ENCODE measurements around the gene ABI3BP. TPM values are rescaled to one million over a fixed set of nuclear protein-coding genes. Genes with fewer than 3 reads are reported as not detected.

ABI3BP gene
- total RNA-seq, 1 experiment from 2014 or later: 0.74 TPM

DNA sequence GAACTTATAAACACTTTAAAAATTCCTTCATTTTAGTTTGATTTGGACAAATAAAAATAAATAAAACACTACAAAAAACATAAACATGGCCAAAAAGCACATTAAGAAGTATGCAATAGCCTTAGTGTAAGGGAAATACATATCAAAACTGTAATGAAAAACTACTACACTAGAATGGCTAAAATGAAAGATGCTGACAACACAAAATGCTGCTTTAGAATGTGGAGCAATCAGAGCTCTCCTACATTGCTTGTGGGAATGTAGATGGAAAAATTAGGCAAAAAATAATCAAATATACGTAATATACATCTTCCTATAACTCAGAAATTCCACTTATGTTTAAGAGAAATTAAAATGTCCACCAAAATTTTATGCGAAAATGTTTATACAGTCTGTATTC is 96.2 kb downstream of the ABI3BP start (continued):
- TF ChIP-seq, protein P1, sequence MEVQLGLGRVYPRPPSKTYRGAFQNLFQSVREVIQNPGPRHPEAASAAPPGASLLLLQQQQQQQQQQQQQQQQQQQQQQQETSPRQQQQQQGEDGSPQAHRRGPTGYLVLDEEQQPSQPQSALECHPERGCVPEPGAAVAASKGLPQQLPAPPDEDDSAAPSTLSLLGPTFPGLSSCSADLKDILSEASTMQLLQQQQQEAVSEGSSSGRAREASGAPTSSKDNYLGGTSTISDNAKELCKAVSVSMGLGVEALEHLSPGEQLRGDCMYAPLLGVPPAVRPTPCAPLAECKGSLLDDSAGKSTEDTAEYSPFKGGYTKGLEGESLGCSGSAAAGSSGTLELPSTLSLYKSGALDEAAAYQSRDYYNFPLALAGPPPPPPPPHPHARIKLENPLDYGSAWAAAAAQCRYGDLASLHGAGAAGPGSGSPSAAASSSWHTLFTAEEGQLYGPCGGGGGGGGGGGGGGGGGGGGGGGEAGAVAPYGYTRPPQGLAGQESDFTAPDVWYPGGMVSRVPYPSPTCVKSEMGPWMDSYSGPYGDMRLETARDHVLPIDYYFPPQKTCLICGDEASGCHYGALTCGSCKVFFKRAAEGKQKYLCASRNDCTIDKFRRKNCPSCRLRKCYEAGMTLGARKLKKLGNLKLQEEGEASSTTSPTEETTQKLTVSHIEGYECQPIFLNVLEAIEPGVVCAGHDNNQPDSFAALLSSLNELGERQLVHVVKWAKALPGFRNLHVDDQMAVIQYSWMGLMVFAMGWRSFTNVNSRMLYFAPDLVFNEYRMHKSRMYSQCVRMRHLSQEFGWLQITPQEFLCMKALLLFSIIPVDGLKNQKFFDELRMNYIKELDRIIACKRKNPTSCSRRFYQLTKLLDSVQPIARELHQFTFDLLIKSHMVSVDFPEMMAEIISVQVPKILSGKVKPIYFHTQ (CRISPR knock-in tag; IDR thresholded peaks at IDR 0.05): no peak

DNA sequence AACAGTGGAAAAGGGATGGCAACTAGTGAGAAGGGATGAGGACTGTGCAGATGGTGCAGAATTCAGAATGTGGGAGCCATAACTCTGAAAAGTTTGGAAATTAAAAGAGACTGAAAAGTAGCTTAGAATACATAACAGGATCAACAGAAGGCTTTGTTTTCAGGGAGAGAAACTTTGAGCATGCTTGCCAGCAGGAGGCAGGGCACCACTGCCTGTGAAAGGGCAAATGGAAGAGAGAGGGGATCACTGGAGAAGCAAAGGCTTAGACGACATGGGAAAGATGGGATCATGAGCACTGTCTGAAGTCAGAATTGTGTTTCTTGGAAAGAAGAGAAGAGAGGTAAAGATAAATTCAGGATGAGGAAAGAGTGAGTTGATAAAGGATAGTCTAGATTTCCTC is 99.6 kb downstream of the ABI3BP start:
- Mint-ChIP-seq H3K4me1 (peaks cover 7% of the 10 kb centered on the region), H3K27me3 (ENCODE audit: low read depth) (no peaks in the 10 kb centered on the region), H3K36me3 (no peaks in the 10 kb centered on the region), H3K27ac (no peak overlapping the region), H3K4me3 (no peak overlapping the region), H3K9me3 (no peaks in the 10 kb centered on the region)
- DNase-seq (ENCODE audit: low spot score) (peak; percentile 65), ATAC-seq (peak; percentile 85)
- TF ChIP-seq, protein P2, sequence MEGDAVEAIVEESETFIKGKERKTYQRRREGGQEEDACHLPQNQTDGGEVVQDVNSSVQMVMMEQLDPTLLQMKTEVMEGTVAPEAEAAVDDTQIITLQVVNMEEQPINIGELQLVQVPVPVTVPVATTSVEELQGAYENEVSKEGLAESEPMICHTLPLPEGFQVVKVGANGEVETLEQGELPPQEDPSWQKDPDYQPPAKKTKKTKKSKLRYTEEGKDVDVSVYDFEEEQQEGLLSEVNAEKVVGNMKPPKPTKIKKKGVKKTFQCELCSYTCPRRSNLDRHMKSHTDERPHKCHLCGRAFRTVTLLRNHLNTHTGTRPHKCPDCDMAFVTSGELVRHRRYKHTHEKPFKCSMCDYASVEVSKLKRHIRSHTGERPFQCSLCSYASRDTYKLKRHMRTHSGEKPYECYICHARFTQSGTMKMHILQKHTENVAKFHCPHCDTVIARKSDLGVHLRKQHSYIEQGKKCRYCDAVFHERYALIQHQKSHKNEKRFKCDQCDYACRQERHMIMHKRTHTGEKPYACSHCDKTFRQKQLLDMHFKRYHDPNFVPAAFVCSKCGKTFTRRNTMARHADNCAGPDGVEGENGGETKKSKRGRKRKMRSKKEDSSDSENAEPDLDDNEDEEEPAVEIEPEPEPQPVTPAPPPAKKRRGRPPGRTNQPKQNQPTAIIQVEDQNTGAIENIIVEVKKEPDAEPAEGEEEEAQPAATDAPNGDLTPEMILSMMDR (IDR thresholded peaks at IDR 0.05): peak; percentile 43; the same call in 1 of the 2 replicates
- TF ChIP-seq, protein P3, sequence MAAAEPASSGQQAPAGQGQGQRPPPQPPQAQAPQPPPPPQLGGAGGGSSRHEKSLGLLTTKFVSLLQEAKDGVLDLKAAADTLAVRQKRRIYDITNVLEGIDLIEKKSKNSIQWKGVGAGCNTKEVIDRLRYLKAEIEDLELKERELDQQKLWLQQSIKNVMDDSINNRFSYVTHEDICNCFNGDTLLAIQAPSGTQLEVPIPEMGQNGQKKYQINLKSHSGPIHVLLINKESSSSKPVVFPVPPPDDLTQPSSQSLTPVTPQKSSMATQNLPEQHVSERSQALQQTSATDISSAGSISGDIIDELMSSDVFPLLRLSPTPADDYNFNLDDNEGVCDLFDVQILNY (CRISPR knock-in tag; IDR thresholded peaks at IDR 0.05): no peak
- TF ChIP-seq, protein P4, sequence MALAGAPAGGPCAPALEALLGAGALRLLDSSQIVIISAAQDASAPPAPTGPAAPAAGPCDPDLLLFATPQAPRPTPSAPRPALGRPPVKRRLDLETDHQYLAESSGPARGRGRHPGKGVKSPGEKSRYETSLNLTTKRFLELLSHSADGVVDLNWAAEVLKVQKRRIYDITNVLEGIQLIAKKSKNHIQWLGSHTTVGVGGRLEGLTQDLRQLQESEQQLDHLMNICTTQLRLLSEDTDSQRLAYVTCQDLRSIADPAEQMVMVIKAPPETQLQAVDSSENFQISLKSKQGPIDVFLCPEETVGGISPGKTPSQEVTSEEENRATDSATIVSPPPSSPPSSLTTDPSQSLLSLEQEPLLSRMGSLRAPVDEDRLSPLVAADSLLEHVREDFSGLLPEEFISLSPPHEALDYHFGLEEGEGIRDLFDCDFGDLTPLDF (CRISPR knock-in tag; IDR thresholded peaks at IDR 0.05): no peak
- CTCF ChIA-PET: interaction anchor here (0.6 to 1.6 kb wide), 15 partner anchors 9 to 489 kb away, joined by 3 to 38 read pairs (median 4); no protein-coding TSS in a partner anchor
- POLR2A ChIA-PET: interaction anchor here (1.2 kb wide), 1 partner anchor 302 kb away, joined by 3 read pairs; no protein-coding TSS in a partner anchor

DNA sequence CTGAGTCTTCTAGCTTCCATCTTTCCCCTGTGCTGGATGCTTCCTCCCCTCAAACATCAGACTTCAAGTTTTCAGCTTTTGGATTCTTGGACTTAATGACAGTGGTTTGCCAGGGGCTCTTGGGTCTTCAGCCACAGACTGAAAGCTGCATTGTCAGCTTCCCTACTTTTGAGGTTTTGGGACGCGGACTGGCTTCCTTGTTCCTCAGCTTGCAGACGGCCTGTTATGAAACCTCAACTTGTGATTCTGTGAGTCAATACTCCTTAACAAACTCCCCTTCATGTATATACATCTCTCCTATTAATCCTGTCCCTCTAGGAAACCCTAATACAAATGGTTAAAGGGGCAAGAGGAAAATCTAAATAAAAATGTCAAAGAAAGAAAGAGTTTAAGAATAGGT is 100.1 kb downstream of the ABI3BP start:
- DNase-seq (ENCODE audit: low spot score) (no peak), ATAC-seq (no peak)
- ChIA-PET POLR2A (interaction anchor here (1.2 kb wide), 1 partner anchor 303 kb away, joined by 3 read pairs; no protein-coding TSS in a partner anchor), CTCF (interaction anchor here (0.6 to 1.6 kb wide), 15 partner anchors 10 to 489 kb away, joined by 3 to 38 read pairs (median 4); no protein-coding TSS in a partner anchor)
- Mint-ChIP-seq H3K27ac (no peak overlapping the region), H3K27me3 (ENCODE audit: low read depth) (no peaks in the 10 kb centered on the region), H3K4me1 (peaks cover 7% of the 10 kb centered on the region), H3K9me3 (no peaks in the 10 kb centered on the region), H3K4me3 (no peak overlapping the region), H3K36me3 (no peaks in the 10 kb centered on the region)
- TF ChIP-seq, protein P5, sequence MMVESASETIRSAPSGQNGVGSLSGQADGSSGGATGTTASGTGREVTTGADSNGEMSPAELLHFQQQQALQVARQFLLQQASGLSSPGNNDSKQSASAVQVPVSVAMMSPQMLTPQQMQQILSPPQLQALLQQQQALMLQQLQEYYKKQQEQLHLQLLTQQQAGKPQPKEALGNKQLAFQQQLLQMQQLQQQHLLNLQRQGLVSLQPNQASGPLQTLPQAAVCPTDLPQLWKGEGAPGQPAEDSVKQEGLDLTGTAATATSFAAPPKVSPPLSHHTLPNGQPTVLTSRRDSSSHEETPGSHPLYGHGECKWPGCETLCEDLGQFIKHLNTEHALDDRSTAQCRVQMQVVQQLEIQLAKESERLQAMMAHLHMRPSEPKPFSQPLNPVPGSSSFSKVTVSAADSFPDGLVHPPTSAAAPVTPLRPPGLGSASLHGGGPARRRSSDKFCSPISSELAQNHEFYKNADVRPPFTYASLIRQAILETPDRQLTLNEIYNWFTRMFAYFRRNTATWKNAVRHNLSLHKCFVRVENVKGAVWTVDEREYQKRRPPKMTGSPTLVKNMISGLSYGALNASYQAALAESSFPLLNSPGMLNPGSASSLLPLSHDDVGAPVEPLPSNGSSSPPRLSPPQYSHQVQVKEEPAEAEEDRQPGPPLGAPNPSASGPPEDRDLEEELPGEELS (CRISPR knock-in tag; IDR thresholded peaks at IDR 0.05): no peak
- TF ChIP-seq ZNF416 (CRISPR knock-in tag; IDR thresholded peaks at IDR 0.05) (no peak), KAT7 (CRISPR knock-in tag; IDR thresholded peaks at IDR 0.05; ENCODE audit: borderline replicate concordance) (no peak), HMGA2 (CRISPR knock-in tag; IDR thresholded peaks at IDR 0.05) (no peak), ETV6 (CRISPR knock-in tag; IDR thresholded peaks at IDR 0.05) (no peak), FOXJ3 (CRISPR knock-in tag; IDR thresholded peaks at IDR 0.05; ENCODE audit: borderline replicate concordance) (no peak), NFATC4 (CRISPR knock-in tag; IDR thresholded peaks at IDR 0.05) (no peak), PRRX2 (CRISPR knock-in tag; IDR thresholded peaks at IDR 0.05) (no peak), SOX15 (CRISPR knock-in tag; IDR thresholded peaks at IDR 0.05) (no peak)
- TF ChIP-seq, protein P1 (CRISPR knock-in tag; IDR thresholded peaks at IDR 0.05): no peak
- TF ChIP-seq, protein P6, sequence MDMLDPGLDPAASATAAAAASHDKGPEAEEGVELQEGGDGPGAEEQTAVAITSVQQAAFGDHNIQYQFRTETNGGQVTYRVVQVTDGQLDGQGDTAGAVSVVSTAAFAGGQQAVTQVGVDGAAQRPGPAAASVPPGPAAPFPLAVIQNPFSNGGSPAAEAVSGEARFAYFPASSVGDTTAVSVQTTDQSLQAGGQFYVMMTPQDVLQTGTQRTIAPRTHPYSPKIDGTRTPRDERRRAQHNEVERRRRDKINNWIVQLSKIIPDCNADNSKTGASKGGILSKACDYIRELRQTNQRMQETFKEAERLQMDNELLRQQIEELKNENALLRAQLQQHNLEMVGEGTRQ (CRISPR knock-in tag; IDR thresholded peaks at IDR 0.05): no peak
- TF ChIP-seq, protein P7, sequence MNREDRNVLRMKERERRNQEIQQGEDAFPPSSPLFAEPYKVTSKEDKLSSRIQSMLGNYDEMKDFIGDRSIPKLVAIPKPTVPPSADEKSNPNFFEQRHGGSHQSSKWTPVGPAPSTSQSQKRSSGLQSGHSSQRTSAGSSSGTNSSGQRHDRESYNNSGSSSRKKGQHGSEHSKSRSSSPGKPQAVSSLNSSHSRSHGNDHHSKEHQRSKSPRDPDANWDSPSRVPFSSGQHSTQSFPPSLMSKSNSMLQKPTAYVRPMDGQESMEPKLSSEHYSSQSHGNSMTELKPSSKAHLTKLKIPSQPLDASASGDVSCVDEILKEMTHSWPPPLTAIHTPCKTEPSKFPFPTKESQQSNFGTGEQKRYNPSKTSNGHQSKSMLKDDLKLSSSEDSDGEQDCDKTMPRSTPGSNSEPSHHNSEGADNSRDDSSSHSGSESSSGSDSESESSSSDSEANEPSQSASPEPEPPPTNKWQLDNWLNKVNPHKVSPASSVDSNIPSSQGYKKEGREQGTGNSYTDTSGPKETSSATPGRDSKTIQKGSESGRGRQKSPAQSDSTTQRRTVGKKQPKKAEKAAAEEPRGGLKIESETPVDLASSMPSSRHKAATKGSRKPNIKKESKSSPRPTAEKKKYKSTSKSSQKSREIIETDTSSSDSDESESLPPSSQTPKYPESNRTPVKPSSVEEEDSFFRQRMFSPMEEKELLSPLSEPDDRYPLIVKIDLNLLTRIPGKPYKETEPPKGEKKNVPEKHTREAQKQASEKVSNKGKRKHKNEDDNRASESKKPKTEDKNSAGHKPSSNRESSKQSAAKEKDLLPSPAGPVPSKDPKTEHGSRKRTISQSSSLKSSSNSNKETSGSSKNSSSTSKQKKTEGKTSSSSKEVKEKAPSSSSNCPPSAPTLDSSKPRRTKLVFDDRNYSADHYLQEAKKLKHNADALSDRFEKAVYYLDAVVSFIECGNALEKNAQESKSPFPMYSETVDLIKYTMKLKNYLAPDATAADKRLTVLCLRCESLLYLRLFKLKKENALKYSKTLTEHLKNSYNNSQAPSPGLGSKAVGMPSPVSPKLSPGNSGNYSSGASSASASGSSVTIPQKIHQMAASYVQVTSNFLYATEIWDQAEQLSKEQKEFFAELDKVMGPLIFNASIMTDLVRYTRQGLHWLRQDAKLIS (CRISPR knock-in tag; IDR thresholded peaks at IDR 0.05; ENCODE audit: borderline replicate concordance): no peak
